ENCODE results near the gene GDF10.

Gene GDF10, protein sequence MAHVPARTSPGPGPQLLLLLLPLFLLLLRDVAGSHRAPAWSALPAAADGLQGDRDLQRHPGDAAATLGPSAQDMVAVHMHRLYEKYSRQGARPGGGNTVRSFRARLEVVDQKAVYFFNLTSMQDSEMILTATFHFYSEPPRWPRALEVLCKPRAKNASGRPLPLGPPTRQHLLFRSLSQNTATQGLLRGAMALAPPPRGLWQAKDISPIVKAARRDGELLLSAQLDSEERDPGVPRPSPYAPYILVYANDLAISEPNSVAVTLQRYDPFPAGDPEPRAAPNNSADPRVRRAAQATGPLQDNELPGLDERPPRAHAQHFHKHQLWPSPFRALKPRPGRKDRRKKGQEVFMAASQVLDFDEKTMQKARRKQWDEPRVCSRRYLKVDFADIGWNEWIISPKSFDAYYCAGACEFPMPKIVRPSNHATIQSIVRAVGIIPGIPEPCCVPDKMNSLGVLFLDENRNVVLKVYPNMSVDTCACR

DNA sequence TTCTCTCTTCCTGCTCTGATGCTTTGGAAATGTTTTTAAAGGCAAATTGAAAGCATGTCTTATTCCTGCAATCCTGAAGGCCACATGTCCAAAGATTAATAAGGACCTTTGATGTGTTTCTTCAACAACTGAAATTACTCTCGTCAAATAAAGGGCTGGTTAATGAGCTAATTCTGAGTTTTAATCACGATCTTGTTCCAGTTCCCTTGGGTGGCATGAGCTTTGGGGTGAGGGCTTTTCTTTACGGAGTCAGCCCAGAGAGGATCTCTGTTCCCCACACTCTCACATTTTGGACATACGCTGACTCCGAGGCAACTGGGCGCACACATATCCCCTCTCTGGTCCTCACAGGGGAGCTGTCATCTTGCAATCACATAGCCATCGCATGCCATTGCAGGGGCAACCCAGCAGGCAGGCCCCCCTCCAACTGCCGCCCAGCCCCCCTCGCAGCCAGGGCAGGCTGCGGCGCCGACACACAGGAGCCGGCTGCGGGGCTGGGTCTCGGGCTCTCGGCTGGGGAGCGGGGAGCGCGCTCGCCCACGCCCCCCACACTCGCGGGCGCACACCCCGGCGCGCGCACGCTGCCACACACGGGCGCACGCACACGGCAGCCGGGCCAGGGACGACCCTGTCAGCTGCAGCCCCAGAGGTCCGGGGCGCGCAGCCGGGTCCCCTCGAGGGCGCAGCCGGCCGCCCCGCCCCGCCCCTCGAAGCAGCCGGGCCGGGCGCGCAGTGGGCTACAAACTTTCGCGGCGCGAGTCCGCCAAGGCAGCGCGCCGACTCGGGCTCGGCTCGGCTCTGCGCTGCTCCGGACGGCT is at the start of gene GDF10:
Gene GDF10, plus strand, starts transcription at position 587 of the 818 bp plus-strand sequence. CDS start 455 bp downstream, outside the sequence.
- DNase-seq (ENCODE audit: low read depth), result no peak

DNA sequence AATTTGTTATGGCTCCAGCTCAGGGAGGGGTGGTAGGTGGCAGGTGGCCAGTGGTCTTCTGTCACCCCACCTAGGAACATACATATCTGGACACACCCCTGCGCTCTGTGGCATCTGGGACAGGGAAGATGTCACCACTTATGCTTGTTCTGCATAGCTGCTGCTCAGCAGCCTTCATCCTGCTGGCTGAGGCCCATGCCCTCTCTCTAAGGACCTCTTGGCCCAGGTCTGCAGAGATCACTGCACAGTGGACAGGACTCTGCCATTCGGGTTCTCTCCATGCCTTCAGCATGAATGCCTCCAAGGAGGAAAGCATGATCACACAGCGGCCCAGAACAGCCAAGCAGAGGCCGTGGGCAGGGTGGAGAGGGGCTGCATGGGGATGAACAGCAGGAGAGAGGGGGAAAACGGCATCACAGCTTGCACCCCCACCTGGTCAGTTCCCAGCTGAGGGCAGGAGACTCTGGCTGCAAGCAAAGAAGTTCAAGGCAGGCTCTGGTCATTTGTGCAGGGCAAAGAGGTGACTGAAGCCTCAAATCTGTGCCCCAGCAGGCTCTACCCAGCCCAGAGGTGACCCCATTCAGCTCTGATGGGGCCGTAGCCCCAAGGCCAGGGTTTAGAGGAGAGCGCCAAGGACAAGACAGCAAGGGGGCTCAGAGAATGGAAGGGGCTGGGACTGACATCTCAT is 47.8 kb upstream of the GDF10 start:
- no peak for DNase-seq (ENCODE audit: low read depth)

DNA sequence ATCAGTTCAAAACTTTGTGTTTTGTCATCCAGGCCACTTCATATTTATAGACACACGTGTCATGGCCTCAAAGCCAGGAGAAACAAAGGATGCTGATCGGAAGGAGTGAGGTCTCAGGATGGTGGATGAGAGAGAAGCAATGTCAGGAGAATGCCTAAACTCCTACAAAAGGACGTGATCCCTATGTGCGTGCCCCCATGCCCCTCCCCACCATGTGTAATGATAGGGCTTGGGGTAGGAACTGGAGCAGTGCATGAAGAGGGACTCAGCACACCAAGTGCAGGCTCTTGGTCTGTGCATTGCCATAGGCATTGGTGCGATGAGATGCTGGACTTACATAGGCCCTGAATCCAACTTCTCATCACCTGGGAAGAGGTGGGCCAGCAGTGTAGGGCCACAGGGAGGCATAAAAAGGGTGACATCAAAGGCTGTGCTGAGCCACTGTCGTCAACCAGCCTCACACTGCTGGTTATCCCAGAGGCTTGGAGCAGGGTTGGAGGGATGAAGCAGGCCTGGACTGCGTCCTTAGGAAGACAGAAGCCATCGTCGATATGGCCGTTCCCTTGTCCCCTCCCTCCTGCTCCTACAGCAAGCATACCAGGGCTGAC is 46.9 kb upstream of the GDF10 start:
- DNase-seq (ENCODE audit: low read depth), result no peak

DNA sequence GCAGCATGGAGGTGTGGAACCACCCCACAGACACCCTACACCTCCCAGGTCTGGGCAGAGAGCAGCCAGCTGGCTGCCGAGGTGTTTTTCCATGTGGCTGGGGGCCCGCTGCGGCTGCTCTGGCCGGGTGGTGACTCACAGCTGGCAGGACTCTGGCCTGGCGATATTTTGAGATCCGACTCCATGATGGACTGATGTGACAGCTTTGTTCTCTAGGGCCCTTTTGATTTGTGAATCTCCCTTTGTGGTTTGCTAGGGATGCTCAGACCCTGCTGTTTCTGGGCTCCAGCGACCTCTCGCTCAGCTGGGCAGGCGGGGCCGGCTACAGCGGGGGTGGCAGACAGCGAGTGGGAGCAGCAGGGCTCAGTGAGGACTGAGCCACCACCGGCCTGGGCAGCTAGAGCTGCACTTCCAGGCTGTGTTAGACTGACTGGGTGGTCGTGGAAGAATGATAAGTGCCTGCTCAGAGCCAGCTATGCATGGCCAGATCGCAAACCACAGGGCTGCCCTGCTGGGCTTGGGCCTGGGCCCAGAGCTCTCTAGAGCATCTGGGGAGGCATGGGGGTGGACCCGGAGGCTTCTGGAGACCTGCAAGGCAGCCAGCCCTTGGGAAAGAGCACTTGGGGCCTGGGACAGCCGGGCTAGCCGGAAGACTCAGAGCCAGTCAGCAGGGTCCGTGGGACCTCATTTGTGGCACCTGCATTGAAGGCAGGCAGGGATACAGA is 46.2 kb upstream of the GDF10 start:
- DNase-seq (ENCODE audit: low read depth), result no peak

DNA sequence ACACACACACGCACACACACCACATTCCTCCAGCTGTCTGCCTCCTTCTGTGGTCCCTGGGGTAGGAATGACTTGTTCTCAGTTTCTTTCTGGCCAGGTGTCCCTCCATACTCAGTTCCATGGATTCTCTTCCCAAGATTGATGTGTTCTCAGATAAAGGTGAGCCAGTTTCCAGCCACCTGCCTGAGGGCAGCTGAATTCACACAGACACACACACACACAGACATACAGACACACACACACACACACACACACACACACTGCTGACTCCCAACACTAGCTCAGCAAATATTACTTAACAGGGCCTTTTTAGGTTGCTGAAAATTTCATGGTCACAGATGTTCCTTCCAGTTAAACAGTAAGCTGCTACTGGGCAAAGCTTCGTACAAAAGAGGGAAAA is 45.4 kb upstream of the GDF10 start:
- no peak for DNase-seq (ENCODE audit: low read depth)

DNA sequence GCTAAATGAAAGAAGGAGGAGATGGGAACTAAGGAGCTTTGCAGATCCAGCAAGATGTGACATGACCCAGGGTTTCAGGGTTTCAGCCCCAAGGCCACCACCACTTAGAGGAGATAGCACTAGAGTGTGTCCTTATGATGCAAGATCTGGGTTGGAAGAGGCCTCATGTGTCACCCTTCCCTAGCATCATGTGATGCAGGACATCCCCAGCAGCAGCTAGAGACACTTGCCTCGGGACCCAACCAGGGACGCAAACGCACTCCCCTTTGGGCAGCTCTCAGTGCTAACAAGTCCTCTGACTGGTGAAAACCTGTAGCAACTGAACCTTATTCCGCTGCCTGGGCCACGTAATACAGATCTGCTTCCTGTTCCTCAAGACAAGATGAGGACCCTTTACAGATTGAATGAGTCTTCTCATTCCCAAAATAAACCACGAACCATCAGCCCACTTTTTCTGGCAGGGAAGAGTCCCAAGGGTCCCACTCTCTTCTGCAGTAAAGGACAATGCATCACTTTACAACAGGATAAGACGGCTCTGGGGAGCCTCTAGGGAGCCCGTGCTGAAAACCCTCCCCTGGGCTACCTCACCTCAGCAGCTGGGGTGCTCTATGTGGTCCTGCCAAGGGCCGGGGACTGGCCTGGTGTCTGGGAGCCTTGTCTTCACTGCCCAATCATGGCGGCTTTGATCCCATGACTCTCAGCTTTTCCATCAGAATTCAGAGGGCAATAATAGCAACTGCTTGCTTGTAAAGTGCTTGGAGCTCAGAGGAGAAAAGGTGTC is 44.8 kb upstream of the GDF10 start:
- DNase-seq (ENCODE audit: low read depth), result no peak

DNA sequence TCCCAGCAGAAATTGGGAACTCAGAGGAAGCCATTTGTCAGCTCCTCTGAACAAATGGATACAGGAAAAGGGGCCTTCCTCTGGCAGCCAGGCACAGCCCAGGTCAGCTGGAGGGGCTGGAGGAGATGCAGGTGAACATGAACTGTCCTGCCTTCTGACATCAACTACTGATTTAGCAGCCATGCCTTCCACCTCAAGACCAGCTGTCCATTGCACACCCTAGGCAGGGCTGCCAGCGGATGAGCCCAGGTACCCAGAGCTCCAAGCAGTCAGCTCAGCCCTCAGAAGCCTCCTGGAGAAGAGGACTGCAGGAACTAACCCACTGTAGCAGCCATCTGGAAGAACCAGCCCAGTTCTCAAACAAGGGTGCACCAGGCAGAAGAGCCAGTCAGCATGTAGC is 44.1 kb upstream of the GDF10 start:
- no peak for DNase-seq (ENCODE audit: low read depth)

DNA sequence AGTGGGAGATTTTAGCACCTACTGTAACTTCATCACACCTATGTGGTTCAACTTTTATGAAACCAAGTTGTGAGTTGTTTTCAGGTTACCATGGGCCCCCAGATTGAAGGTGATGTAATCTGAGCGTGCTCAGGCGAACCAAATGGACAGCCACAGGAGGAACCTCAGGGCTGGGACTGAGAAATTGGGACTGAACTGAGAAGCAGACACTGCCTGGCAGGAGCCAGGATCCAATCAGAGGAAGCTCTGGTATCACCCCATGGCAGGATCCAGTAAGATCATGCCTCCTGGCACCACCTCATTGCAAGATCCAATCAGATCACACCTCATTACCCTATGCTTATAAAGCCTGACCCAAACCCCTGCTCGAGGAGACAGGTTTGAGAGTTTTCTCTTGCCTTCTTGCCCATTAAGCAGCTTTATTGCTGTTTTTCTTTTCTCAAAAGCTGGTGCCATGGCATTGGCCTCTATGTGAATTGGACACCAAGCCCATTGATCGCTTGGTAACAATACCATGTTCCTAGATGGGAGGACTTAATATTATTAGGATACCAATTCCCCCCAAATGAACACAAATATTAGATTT is 43.2 kb upstream of the GDF10 start:
- no peak for DNase-seq (ENCODE audit: low read depth)

DNA sequence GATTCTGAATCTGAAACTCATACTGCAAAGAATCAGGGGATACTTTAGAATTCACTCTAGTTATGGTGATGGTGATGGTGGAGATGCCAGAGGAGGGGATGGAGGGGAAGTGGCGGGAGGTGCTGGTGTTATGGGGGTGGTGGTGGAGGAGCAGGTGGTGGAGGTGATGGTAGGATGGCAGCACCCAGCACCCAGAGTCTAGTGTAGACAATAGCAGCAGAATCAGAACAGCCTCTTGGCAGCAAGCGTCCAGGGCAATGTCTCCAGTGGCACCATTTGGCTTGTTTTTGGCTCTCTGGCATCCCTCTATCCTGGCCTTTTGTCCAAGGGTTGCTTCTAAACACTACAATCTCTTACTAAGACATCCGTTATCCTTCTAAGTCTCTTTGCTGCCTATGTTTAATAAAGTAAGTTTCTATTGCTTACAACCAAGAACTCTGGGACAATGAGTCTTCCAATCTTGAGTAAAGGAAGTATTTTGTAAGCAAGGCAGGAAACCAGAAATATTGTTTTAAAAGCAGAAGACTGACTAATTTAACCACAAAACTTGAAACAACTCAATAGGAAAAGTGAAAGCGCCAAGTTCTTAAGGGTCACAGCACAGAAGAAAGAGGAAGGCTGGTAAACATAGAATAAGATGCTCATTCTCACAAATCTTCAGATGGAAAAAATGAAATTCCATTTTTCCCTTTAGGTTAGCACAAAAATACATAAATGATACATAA is 42.4 kb upstream of the GDF10 start:
- no peak for DNase-seq (ENCODE audit: low read depth)

DNA sequence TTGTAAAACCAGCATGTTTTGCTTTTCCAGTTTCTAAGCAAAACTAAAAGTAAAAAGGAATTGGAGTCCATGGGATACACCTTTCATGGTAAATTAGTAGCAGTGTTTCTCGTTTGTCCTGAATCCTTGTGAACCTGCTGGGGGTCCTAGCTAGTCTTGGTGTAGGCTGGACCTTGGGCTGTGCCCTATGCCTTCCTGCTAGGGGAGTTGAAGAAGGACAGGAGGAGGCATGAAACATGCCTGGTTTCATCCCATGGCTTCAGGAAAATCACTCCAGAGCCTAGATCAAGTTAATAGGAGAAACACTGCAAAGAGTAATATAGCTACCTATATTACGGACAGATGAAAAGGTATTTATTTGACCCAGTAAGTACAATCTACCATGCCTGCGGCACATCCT is 41.1 kb upstream of the GDF10 start:
- DNase-seq (ENCODE audit: low read depth), result no peak

DNA sequence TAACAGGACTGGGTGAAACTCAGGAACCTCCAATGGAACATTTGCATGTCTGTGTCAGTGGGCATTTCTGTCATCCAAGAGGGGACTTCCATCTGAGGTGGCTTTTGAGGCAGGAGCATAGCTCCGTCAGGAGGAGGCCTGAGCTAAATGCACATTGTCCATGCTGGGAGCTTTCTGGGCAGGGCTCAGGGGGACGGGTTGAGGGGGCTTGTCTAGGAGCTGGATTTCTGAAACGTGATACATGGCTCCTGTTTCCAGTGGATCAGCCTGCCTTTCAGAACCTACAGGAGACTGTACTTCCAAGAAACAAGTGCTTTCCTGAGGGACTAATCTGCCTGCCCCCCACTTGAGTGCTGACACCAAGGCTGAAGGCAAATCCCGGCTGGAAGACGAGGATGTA is 40.5 kb upstream of the GDF10 start:
- DNase-seq (ENCODE audit: low read depth), result no peak

DNA sequence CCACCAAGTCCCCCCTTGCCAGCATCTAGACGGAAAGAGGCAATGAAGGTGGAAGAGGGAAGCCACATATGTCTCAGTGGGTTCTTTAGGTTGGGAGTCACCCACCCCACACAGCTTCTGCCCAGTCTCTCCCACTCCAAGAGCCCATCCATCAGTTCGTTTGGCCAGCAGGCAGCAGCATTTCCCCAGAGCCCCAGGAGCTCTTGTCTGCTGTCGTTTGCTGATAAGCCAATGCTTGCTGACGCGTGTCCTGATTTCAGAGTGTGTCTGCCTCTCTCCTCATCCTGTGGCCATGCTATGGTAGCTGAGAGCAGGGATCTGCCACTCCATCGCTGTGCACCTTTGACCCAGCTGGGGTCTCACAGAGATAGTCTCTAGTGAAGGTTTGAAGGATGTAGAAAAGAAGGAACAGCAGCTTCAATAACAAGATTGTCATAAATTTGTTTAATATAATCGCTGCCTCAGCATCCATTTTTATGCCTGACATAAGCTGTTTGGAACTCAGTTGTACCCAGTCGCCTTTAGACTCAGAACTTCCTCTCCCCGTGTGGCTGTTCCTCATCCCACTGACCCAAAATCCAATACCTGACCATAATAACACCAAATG is 39.4 kb upstream of the GDF10 start:
- no peak for DNase-seq (ENCODE audit: low read depth)

DNA sequence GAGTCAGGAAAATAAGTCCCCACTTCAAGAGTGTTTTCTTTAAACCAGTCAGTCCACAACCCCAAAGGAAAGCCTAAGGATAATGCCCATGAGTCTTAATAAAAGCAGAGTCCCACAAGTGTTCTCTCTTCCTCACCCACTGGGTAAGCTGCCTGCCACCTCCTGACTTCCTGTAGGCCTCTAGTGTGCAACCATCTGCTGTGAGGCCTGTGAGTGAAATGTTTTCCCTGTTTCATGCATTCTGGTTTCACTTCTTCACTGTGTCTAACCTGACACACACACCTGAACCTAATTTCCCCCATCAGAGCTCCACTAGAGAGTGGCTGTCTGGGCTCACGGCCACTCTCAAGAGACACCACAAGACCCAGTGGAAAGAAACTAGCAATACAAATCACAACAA is 38.9 kb upstream of the GDF10 start:
- no peak for DNase-seq (ENCODE audit: low read depth)

DNA sequence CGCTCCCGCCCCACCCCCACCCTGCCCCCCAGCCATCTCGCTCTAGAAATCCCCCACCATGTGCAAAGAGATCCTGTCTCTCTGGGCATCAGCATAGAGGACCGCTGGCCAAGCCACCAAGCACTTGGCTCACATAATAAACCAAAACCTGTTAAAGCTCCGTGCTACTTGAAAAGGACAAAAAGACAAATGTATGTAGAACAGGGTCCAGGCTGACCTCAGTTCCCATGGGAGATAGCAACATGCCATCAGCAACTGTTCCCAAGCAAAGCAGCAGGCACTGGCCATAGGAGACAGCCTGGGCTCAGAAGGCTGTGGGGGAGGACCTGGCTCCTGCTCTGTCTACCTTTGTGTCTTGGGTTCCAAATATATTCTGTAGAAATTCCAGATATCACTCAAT is 38.4 kb upstream of the GDF10 start:
- no peak for DNase-seq (ENCODE audit: low read depth)

DNA sequence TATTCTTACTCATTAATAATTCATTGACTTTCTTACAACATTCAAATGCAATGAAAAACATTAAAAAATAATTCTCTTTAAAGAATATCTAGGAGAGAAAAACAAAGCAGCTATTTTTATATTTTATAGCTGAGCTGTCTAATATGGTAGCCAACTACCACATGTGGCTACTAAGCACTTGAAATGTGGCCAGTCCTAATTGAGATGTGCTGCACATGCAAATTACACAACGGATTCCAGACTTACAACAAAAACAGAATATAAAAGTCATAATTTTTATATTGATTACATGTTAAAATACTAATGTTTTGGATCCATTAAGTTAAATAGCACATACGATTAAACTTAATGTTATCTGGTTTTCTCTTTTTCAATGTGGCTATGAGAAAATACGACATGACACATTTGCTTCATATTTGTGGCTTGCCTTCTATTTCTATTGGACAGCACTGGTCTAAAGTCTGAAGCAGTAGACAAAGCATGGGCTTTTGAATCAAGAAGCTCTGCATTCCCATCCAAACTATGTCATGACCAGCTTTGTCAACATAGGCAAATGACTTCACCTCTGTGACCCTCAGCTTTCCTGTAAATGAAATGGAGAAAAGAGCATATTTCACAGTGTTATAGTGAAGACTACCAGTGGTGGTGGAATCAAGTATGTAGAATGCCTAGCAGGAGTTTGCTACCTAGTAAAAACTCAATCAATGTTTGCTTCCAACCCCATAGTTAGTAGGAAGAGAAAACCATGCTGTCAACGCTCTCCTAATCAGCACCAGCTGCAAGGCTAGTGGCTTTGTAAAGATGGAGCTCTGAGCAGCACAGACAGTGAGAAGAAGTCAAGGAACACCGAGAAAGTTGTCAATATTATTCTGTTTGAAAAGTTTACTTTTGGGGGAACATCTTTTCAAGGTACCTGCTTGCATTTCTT is 37.1 kb upstream of the GDF10 start:
- DNase-seq (ENCODE audit: low read depth), result no peak

DNA sequence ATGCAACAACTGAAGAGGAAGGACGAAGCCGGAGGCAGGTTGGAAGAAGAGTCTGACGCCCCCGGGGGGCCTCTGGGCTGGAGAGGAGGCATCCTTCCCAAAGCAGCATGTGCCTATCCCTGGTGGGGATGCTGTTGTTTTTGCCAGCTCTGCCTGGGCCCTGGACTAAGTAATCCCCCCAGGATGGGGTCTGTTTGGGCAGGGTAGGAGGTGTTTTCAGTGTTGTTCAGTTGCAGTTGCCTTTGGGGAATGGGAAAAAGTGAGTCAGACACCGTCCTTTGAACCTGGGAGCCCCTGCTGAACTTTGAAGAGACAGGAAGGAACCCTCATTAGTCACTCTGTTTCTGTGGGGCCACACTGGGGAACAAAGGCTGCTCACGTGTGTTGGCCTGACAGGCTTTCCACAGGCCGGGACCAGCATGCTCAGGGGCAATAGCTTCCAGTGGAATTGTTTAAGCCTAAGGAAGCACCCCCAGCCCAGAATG is 35.2 kb upstream of the GDF10 start:
- DNase-seq (ENCODE audit: low read depth), result peak; percentile 18

DNA sequence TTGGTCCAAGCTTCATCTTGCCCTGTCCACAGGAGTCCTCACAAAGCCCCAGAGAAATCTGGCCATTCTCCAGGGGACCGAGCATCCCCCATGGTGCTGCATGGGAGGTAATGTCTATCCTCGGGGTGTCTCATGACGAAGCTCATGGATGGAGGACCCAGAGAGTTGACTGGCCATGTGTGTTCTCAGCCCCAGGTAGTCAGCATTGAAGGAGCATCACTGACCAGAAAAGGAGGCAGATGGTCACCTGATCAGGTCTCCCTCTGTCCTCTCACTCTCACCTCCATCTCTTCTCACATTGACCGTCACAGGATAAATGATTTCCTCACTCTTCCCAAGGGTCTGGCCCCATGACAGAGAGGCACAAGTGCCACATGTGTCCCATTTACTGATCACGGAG is 33.4 kb upstream of the GDF10 start:
- DNase-seq (ENCODE audit: low read depth), result no peak

DNA sequence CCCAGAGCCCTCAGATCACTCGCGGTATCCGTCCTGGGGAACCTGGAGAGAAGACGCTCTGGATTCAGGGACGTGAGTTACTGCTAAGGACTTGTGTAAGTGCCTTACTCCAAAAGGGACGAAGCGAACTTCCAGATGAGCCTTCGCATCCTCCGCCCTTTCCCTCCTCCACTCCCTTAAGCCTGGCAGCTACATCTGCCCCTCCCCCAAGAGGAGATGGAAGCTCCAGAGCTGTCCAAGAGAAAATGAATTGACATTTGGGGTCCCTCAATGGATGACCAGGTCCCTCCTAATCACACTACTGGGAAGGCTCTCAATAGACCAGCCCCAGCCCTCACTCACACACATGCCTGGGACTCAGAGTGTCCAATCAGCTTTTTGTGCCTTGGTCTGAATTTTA is 31.3 kb upstream of the GDF10 start:
- DNase-seq (ENCODE audit: low read depth), result no peak

Data from stimulated activated CD8-positive, alpha-beta memory T cell treated with anti-CD3 and anti-CD28 coated beads, Interleukin-7, amount 100 ng/mL, for 24 hours (primary cell).